NCI-H460 (cell line): Measurements from ENCODE around the gene NRDC. TPM values are rescaled to one million over a fixed set of nuclear protein-coding genes. Genes with fewer than 3 reads are reported as not detected.

Experiments
- DNase-seq: peaks from one replicate; pipeline ENCODE4 v3.0.0-alpha.2; 2016; ENCODE audit warnings: low read depth; ENCODE audit errors: extremely low read depth
- total RNA-seq: library from RNA; depleted of rRNA; stranded (reverse); fragments of >200 nt; shearing (Covaris generic); gene quantifications from 2 replicates; pipeline ENCODE4 v1.2.3, GENCODE V29; 2014

Gene NRDC
- total RNA-seq, 1 experiment from 2014 or later, result 130 TPM

GRCh38 chr1:51784997-51785421 is 93.5 kb downstream of the NRDC start:
- no peak for DNase-seq

GRCh38 chr1:51780927-51781326 is 97.6 kb downstream of the NRDC start:
- no peak for DNase-seq

GRCh38 chr1:51776408-51776807 is 102.1 kb downstream of the NRDC start:
- DNase-seq, result no peak

GRCh38 chr1:51768971-51769588 is 109.4 kb downstream of the NRDC start:
- DNase-seq, result peak; percentile 52

- no peak for DNase-seq
Measured at GRCh38 chr1:51761351-51761750, 117.2 kb downstream of the NRDC start.

- no peak for DNase-seq
Measured at GRCh38 chr1:51760872-51761271, 117.7 kb downstream of the NRDC start.

GRCh38 chr1:51758310-51758709 is 120.2 kb downstream of the NRDC start:
- no peak for DNase-seq

GRCh38 chr1:51756290-51756689 is 122.2 kb downstream of the NRDC start:
- no peak for DNase-seq

- DNase-seq, result no peak
Measured at GRCh38 chr1:51755437-51755836, 123.1 kb downstream of the NRDC start.

GRCh38 chr1:51754666-51755065 is 123.9 kb downstream of the NRDC start:
- DNase-seq, result no peak

- DNase-seq, result no peak
Measured at GRCh38 chr1:51753969-51754368, 124.6 kb downstream of the NRDC start.

- DNase-seq, result no peak
Measured at GRCh38 chr1:51752073-51752948, 126.2 kb downstream of the NRDC start.

GRCh38 chr1:51750729-51751128 is 127.8 kb downstream of the NRDC start:
- DNase-seq, result no peak

GRCh38 chr1:51750218-51750617 is 128.3 kb downstream of the NRDC start:
- DNase-seq, result no peak

GRCh38 chr1:51749151-51749550 is 129.4 kb downstream of the NRDC start:
- DNase-seq, result no peak

GRCh38 chr1:51745304-51745570 is 133.3 kb downstream of the NRDC start:
- DNase-seq, result no peak

GRCh38 chr1:51744506-51745303 is 133.8 kb downstream of the NRDC start:
- no peak for DNase-seq

GRCh38 chr1:51741121-51741681 is 137.3 kb downstream of the NRDC start:
- DNase-seq, result no peak

GRCh38 chr1:51740652-51741051 is 137.9 kb downstream of the NRDC start:
- no peak for DNase-seq
